GM18502 (cell line): ENCODE results near the gene CDYL2.
A peak's percentile ranks its signal among the peaks of the same experiment; 100 is the strongest.
"Not testable (repeated sequence)": the region's sequence is repeated elsewhere in the genome, so short reads cannot be mapped to it uniquely, and the experiment has no call there.

Experiments used
- ATAC-seq: cut with Tn5 transposase; IDR thresholded peaks from one replicate; pipeline ENCODE4 v1.9.1; 2021; ENCODE audit warnings: mild to moderate bottlenecking; ENCODE audit not compliant: unreplicated experiment, poor library complexity

The CDYL2 gene

DNA sequence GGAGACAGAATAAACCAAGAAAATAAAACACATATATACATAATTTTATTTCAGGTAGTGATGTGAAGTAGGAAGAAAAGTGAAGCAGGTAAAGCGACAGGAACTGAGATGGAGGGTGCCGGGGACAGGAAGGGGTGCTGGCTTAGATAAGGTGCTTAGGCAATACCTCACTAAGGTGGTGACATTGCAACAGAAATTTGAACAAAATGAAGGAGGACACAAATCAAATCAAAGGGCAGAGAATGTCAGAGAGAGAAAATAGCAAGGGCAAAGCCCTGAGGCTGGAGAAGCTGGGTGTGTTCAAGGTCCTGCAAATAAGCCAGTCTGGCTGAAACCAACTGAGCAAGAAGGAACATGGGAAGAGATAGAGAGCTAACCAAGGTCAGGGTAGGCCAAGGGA is 5.0 kb upstream of the CDYL2 start:
- ATAC-seq, result no peak

DNA sequence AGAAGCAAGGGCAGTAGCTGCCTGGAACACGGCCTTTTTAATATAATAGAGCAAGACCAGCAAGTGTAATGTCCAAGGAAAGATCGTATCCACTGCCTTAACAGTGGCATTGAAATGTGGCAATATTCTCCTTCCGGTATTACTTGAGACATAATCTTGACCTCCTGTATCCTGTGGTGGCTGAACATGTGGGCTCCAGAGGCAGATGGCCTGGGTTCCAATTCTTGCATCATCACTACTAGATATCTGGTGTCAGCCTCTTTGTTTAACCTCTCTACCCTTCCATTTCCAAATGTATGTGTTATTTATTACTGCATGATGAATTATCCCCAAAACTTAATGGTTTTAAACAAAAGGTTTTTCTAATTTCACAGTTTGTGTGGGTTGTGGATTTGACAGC is 3.5 kb upstream of the CDYL2 start:
- no peak for ATAC-seq

DNA sequence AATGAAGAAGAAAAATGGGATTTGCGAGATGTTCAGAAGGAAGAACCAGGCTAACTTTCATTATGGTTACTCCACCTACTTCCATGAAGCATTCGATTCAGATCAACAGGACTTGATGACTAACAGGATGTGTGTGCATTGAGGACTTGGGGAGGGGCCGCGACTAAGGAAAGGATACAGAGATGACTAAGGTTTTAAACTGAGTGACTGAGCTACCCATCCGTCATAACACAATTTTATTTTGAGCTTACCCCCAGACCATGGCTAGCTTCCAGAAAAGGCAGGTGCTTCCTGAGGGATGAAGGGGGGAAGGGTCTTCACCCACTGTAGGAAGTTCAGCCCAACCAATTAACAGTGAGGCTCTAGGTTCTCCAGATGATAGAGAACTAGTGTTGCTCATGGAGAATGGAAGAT is 2.5 kb upstream of the CDYL2 start:
- no peak for ATAC-seq

DNA sequence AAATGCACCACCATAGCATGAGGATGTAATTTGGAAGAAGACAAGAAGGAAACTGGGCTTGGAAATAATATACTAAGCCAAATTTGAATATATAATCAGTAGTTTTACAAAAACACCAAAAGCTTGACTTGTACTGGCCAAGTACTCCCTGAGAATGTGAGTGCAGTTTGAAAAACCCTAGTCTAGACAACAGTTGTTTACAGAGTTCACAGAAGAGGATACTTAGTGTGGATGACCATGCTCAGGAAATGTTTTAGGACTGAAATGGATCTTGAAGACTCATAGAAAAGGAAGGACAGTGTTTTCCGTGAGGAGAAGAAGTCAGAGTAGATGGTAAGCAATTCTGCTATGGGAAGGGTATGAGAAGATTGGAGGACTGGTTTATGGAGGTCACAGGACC is 1.9 kb upstream of the CDYL2 start:
- no peak for ATAC-seq

DNA sequence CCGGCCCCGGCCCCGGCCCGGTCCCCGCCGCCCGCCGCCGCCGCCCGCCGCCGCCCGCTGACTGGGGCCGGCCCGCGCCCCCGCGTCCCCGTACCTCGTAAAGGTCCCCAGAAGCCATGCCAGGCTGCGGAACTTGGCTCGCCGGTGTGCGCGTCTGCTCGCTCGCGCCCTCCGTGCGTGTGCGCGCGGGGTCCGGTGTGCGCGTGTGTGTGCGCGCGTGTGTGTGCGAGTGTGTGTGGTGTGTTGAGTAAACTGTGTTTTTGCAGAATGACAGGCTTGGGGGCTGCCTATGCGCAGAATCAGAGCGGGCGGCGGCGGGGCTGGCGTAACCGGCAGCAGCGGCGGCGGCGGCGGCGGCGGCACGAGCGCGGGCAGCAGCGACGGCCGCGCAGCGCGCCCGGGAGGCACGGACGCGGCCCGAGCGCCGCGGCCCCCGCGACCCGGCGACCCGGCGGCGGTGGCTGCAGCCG is 307 bp downstream of the CDYL2 start:
- peak; percentile 49 for ATAC-seq

DNA sequence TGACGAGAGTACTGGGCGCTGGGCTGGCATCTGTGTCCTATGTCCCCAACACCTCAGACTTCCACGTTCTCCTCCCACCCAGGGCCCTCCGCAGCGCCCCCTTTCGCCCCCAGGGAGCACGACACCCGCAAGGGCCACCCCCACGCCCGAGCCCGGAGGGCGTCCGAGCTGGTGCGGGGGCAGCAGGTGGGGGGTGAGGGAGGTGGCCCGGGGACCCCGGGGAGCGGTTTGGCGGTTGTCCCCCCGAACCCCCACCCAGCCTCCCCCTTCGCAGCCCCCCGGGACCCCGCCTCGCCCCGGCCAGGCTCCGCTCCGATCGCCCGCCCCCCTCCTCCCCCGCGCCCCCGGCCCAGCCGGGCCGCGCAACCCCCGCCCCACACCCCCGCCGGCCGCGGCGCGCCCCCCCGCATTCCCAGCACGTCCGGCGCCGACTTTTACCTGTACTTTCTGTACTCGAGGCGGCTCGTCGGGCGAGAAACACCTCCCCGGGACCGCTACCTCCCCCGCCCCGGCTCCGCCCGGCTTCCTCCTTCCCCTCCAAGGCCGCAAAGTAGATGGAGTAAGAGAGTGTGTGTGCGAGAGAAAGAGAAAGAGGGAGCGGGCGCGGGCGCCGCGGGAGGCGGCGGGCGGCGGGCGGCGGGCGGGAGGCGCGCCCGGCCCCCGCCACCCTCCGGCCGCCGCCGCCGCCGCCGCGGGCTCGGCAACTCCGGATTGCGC is 901 bp downstream of the CDYL2 start:
- ATAC-seq, result peak; percentile 41

DNA sequence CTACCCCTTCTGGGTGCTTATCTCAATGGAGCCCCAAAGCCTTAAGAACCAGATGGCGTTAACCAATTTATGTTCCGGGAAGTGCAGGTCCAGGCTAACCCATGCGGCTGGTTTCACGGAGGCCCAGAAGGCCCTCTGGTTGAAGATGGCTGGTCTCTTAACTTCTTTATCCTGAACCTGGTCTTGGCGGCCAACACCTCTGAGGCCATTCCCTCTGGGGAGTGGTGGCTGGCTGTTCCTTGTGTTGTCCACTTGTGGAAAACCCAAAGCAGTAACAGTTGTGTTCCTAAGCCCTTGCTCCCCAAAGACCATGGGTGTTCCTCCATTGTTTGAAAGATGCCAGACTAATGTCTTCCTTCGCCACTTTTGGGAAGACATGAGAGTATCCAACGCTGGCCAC is 1.5 kb downstream of the CDYL2 start:
- ATAC-seq, result no peak

DNA sequence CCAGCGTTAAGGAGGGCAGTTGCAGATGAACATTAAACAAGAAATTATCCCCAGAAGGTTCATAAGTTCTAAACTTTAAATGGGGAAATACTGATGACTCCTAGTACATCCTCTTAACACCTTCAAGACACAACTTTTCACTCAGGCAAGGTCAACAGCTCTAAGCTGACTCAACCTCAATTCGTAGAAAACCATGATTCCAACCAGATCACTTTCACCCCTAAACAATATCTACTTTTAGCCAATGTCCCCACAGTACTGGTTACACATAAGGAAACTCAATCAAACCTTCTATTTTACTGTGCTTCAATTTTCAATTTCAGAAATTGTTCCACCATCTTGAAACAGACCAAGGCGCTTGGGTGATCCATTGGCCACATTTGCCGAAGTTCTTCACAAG is 2.3 kb downstream of the CDYL2 start:
- no peak for ATAC-seq

DNA sequence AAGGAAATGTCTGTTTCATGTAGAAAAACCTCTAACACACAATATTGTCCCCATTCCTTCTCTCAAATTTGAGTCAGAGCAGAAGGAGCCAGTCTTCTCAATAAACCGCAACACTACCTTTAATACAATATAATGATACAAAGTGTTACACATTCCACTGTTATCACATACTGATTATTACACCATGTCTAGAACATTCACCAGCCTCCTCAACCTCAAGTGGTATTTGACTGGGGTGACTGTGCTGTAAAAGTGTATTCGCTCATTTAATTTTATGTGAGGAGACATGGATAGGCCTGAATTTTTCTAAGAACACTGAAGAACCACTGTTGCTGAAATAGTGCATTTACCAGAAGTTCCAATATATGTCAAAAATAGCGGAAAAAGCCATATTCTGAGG is 10.3 kb downstream of the CDYL2 start:
- ATAC-seq, result no peak

DNA sequence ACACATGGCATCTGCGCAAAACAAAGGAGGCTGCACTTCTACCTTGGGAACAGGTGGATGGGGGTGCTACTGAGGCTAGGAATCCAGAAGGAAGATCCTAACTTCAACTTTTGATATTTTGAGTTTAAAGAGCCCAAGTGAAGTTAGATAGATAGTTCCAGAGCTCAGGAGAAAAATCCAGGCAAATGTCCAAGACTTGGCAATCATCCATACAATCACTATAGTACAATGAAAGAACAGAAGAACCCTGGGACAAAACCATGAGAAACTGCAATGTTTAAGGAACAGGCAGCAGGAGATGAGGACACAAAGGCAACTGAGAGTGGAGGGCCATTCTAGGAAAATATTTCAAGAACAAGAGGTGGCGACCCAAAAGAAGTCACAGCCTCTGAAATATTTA is 12.4 kb downstream of the CDYL2 start:
- ATAC-seq, result no peak

DNA sequence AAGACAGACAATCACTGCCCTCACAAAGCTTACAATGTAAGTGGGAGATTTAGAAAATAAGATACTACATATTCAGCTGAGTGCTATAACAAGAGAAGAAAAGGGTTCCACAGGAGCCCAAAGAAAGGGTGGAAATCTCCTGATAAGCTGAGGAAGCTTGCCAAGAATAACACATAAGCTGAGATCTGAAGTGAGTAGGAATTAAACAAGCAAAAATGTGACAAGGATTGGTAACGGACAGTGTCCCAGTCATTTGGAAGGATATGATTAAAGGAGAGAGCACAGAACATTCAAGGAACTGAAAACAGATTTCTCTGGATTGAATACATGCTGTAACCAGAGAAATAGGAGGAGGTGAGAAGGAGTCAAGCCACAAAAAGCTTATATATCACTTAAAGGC is 13.0 kb downstream of the CDYL2 start:
- no peak for ATAC-seq

DNA sequence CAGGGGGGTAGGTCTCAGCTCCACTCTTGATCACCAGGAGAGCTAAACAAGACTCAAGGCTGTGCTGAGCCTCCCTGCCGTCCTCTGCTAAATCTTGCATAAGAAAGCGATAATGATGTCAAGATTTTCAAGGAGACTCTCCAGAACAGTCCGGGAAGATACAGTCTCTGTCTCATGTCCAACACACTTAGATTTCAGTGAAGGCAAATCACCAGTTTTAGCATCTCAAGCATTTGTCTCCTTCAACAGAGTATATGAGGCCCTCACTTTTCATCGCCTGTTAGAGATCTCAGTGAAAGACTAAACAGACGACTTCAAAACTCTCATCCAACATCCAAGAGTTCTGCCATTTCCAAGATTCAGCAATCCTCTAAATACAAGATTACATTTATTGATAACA is 13.6 kb downstream of the CDYL2 start:
- ATAC-seq, result no peak

DNA sequence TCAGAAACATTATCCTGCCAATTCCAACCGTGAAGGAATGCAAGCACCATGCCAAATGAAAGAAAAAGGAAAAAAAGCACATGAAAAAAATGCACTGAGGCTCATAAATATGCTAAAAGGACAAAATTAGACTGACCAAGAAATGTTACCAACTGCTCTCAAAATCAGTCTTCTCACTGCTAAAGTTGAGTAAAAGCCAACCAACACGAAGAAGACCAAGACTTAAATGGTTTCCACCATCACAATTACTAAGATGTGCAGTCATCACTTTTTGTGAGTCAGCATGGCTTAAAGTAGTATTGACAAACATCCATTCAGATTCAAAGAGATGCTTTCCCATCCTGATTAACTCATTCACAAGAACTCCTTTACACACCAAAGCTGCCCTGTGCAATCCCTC is 16.4 kb downstream of the CDYL2 start:
- no peak for ATAC-seq

DNA sequence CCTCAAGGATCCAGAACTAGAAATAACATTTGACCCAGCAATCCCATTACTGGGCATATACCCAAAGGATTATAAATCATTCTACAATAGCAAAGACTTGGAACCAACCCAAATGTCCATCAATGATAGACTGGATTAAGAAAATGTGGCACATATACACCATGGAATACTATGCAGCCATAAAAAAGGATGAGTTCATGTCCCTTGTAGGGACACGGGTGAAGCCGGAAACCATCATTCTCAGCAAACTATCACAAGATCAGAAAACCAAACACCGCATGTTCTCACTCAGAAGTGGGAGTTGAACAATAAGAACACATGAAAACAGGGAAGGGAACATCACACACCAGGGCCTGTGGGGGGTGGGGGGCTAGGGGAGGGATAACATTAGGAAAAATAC is 17.8 kb downstream of the CDYL2 start:
- ATAC-seq, result not testable (repeated sequence)

DNA sequence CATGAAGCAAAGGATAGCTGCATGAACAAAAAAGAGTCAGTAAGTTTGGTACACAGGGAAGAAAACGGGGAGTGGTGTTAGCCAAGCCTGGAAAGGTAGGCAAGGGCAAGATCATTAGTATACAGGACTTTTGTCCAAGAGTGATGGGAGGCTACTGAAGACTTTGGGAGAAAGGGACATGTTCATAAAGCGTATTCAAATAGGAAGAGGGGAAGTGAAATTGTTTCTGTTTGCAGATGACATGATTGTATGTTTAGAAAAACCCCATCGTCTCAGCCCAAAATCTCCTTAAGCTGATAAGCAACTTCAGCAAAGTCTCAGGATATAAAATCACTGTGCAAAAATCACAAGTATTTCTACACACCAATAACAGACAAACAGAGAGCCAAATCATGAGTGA is 19.4 kb downstream of the CDYL2 start:
- ATAC-seq, result no peak

DNA sequence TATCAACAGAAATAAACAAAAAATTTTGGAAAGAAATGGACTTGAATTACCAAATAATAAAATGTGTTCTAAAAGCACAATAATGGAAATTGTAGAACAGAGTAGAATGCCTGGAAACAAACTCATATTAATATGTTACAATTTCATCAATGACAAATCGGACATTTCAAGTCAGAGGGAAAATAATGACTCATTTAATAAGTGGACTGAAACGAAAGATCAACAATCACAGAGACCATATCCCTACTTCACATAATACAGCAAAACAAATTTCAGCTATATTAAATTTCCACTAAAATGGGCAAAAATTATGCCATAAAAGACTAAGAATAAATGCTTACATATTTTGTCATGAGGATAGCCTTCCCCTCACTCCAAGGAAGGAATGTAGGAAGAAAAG is 25.7 kb downstream of the CDYL2 start:
- no peak for ATAC-seq

DNA sequence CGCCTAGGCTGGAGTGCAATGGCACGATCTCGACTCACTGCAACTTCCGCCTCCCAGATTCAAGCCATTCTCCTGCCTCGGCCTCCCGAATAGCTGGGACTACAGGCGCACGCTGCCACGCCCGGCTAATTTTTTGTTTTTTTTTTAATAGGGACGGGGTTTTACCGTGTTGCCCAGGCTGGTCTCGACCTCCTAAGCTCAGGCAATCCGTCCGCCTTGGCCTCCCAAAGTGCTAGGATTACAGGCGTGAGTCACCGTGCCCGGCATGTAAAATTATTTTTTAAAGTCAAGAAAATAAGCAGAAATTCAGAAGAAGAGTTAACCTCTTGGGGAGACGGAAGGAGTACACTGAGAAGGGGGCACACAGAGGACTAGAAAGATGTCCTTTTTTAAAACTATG is 27.5 kb downstream of the CDYL2 start:
- no peak for ATAC-seq

DNA sequence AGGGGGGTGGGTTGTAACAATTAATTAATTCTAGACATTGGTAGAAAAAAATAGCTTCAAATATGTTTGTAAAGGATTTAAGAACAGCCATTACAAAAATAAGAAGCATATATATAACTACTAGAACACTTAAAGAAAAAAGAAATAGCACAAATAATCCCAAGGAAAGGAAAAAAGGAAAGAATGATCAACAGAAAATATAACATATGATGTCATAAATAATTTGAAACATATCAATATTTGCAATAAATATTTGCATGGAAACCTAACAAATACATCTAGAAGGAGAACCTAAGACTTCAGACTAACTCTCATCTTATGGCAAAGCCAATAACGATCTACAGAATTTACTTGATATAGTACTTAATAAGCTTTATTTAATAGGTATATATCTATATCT is 28.9 kb downstream of the CDYL2 start:
- no peak for ATAC-seq

DNA sequence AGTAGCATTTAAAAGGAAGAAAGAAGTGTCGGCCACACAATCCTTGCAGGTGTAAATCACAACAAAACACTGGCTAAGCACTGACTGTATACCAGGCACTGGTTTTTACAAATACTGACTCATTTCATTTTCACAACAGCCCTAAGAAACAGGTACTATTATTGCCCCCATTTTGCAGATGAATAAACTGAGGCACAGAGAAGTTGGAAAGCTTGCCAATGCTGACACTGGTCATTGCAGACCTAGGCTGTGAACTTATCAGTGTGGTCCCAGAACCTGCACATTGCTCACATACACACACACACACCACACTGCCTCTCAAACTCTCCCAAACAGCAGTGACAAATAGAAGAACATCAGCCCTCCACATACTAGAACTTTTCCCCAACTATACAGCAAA is 37.6 kb downstream of the CDYL2 start:
- no peak for ATAC-seq

DNA sequence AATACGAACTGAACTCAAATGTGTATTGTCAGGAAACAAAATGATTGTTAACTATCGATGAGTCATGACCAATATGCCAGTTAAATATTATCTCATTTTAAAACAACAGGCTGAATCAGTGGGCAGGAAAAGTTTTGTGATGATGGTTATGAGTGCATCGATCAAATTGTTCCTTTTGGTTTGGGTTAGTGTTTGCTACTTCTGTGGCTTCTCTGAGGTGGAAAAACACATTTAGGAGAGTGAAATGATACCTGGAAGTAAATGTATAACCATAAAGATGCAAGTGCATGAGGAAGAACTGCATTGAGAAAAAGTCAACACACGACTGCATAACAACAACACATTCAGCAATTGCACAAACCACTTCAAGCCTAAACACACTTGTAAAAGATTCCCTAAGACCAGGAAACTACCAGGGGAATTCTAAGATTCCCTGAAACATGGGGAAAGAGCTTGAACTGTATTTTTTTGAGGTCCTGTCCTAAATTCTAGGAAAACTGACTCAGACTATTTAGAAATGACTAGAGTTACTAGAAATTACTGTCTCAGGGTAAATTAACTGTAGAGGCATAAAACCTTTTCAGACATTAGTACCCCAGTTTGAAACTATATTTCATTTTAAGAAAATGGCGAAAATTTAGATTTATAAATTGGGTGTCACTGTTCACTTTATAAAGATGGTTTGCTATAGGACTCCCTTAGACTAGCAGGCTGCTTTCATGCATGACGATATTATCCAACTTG is 44.8 kb downstream of the CDYL2 start:
- no peak for ATAC-seq

DNA sequence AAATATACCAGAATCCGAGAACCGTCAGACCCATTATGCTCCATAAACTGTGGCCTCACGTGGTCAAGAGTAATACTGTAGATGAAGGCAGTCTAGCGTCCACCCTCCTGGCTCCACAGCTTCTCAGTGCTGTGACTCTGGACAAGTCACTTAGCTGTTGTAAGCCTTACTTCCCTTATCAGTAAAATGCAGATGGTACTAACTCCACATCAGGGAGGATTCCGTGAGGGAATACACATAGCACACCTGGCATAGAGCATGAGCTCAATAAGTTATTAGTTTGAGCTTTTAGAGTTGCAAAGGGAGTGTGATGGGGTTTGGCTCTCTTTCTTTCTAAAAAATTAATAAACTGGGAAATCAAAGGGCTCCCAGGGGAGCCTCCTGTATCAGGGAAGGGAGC is 49.9 kb downstream of the CDYL2 start:
- no peak for ATAC-seq

DNA sequence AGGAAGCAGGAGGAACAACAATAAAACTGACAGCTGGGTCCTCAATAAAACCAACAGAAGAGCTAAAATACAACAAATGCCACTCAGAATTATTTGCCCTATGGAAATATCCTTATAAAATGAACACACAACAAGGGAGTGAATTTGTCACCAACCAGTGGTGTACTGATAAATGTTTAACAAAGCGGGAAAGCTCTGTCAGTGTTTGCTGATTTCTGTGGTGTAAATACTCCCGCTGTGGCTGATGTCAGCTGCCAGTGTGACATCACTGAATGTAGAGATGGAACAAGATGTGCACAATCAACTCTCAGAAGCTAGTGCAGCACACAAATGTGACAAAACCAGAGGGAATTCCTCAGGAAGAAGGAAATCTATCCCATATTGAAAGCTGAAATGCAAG is 51.9 kb downstream of the CDYL2 start:
- ATAC-seq, result no peak
